Mesodermal cell (in vitro differentiated cells): ENCODE data around the gene ISY1.

Experiments used
- H3K27ac ChIP-seq: 2 replicates; pipeline ENCODE4 v1.7.0; 2013; ENCODE audit warnings: mild to moderate bottlenecking, low read depth, low read length, moderate library complexity; ENCODE audit not compliant: severe bottlenecking
- H3K36me3 ChIP-seq: 2 replicates; pipeline ENCODE4 v1.7.1; 2013; ENCODE audit warnings: mild to moderate bottlenecking, low read length, moderate library complexity; ENCODE audit not compliant: control insufficient read depth, insufficient read depth
- H3K4me1 ChIP-seq: one replicate; pipeline ENCODE4 v1.7.1; 2013; ENCODE audit warnings: mild to moderate bottlenecking, low read length; ENCODE audit not compliant: insufficient read depth, control insufficient read depth, poor library complexity, severe bottlenecking
- H3K4me3 ChIP-seq: 2 replicates; pipeline ENCODE4 v1.7.0; 2013; ENCODE audit warnings: low read length, control low read depth, mild to moderate bottlenecking; ENCODE audit not compliant: insufficient read depth, poor library complexity, severe bottlenecking; ENCODE audit errors: extremely low read depth
- H3K9me3 ChIP-seq: 2 replicates; pipeline ENCODE4 v1.7.1; 2013; ENCODE audit warnings: mild to moderate bottlenecking, low read length, moderate library complexity; ENCODE audit not compliant: control insufficient read depth
- WGBS, 2 experiments: methylation state at CpG; one replicate each; pipeline ENCODE4 v1.1.5; 2013; ENCODE audit warnings: missing lambda C conversion rate in 2 of 2; ENCODE audit not compliant: insufficient coverage in 2 of 2; 5-methylcytosine and 5-hydroxymethylcytosine counted together

ISY1 gene

GRCh38 chr3:129085165-129085715, 75.6 kb downstream of the ISY1 start:
- H3K4me1 ChIP-seq = no peaks in the 10 kb centered on the region
- H3K9me3 ChIP-seq = no peaks in the 10 kb centered on the region
- H3K4me3 ChIP-seq = no peak overlapping the region
- no peak overlapping the region for H3K27ac ChIP-seq
- no peaks in the 10 kb centered on the region for H3K36me3 ChIP-seq
- WGBS, 2 experiments = 94 to 100% methylated on average over 7 to 12 of the region's 12 CpGs

- no peak overlapping the region for H3K4me3 ChIP-seq
- no peak overlapping the region for H3K27ac ChIP-seq
- no peaks in the 10 kb centered on the region for H3K9me3 ChIP-seq
- 91 to 98% methylated on average over 4 to 5 of the region's 6 CpGs for WGBS, 2 experiments
- no peaks in the 10 kb centered on the region for H3K36me3 ChIP-seq
- no peaks in the 10 kb centered on the region for H3K4me1 ChIP-seq
Measured at GRCh38 chr3:129084501-129084900, 76.4 kb downstream of the ISY1 start.

- H3K27ac ChIP-seq = no peak overlapping the region
- no peaks in the 10 kb centered on the region for H3K4me1 ChIP-seq
- H3K36me3 ChIP-seq = no peaks in the 10 kb centered on the region
- H3K9me3 ChIP-seq = no peaks in the 10 kb centered on the region
- no peak overlapping the region for H3K4me3 ChIP-seq
- 89 to 90% methylated on average over 4 to 6 of the region's 9 CpGs for WGBS, 2 experiments
Measured at GRCh38 chr3:129082026-129082425, 78.8 kb downstream of the ISY1 start.

GRCh38 chr3:129081503-129081902, 79.4 kb downstream of the ISY1 start:
- Histone ChIP-seq H3K4me1 (no peaks in the 10 kb centered on the region), H3K27ac (no peak overlapping the region), H3K4me3 (no peak overlapping the region), H3K36me3 (no peaks in the 10 kb centered on the region), H3K9me3 (no peaks in the 10 kb centered on the region)
- 100% methylated on average over 2 of the region's 8 CpGs; no CpG with 5 or more reads in 1 of the 2 experiments for WGBS, 2 experiments

- no peaks in the 10 kb centered on the region for H3K4me1 ChIP-seq
- no peaks in the 10 kb centered on the region for H3K36me3 ChIP-seq
- 94 to 98% methylated on average over 4 to 5 of the region's 8 CpGs for WGBS, 2 experiments
- no peaks in the 10 kb centered on the region for H3K9me3 ChIP-seq
- H3K27ac ChIP-seq = no peak overlapping the region
- no peak overlapping the region for H3K4me3 ChIP-seq
Measured at GRCh38 chr3:129078510-129078909, 82.4 kb downstream of the ISY1 start.
